HG02943 (cell line): ENCODE measurements around the gene PPP2R2C.

Experiments
- ATAC-seq: cut with Tn5 transposase; IDR thresholded peaks from one replicate; pipeline ENCODE4 v1.9.1; 2021; ENCODE audit warnings: mild to moderate bottlenecking, low read depth, moderate library complexity; ENCODE audit not compliant: unreplicated experiment

Gene PPP2R2C

DNA sequence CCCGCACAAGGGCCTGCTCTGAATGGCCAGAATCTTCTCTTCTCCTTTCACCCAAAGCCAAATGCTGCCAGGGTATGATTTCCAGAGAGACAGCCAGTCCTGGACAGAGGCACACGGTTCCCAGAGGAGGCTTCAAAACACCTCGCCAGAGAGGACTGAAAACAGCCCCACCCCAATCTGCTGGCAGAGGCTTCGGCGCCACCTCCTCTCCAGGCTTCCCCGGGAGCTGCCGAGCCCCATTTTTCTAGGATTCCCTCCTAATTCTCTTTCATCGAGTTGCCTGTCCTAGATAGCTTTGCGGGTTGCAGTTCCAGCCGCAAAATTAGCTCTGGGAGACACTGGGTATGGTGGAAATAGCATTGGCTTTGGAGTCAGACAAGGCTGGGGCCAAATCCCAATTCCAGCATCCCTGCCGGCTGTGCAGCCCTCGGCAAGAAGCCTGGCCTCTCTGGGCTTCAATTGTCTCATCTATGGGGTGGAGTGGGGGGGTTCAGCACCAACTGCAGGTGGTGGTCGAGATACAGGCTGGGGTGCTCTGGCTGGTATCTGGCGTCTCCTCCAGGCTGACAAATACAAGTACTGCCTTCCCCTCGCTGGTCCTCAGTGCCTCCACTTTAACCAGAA is 22.6 kb downstream of the PPP2R2C start:
- ATAC-seq = no peak

DNA sequence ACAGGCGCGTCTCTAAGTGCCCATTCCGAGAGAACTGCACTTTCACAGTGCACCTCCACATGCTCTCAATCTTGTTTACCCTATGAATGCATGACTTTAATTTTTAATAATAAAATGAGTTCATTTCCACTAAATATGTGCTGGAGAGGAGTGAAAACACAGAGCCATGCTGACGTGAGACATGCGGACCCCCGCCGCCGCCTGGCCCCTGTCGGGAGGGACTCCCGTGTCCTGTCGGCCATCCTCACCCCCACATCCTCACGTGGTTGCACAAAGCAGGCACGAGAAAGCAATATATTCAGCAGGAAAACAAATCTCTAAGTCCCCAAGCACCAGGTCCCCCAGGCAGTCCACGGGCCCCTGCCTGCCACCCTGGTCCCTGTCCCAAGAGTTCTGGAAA is 23.1 kb downstream of the PPP2R2C start:
- ATAC-seq = no peak

DNA sequence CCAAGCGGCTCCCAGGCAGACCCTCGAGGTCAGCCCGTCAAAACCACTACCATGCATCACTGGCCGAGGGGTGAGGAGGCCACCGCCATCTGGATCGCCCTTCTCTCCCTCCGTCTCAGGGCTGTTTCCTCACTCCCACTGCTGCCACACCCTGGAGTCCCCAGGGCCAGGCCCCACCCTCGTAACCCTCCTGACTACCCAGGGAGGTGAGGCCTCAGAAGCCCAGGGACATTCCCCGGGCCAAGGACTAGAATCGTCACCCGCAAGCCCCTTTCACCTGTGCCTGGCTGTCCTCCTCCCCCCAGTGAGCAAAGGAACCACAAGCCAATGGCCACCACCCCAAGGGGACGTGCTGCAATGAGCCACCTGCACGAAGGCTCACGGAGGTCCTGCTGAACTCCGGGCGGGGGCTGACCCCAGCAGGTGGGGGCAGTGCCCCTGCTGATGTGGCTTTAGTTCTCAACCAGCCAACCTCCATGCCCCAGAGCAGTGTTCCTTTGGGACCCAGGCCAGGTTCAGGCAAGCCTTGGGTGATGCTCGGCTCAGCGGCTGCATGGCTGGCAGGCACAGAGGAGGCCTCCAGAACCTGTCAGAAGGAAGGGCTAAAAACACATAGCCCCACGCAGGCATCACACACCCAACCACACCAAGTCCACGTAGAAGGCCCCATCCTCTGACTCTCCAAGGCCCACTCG is 23.8 kb downstream of the PPP2R2C start:
- no peak for ATAC-seq

DNA sequence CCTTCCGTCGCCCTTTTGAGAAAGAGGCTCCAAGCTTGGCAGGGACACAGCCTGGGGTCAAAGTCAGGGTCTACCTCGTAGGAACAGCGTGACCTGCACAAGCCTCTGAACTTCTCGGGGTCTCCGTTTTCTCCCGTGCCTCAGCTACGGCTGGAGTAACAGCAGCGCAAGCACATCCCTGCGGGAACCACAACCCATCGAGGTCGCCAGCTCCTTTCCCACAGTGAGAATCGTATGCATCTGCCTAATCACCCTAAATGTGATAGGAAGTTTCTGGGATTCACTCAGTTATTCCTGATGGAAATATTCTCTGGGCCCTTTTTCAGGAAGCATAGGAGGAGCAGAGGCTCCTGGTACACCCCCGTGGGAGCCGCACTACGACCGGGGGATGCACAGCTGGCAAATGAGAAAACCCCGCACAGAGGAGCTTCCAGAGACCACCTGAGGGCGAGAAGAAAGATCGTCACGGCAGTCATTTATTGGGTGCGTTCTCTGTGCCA is 24.7 kb downstream of the PPP2R2C start:
- ATAC-seq = no peak

DNA sequence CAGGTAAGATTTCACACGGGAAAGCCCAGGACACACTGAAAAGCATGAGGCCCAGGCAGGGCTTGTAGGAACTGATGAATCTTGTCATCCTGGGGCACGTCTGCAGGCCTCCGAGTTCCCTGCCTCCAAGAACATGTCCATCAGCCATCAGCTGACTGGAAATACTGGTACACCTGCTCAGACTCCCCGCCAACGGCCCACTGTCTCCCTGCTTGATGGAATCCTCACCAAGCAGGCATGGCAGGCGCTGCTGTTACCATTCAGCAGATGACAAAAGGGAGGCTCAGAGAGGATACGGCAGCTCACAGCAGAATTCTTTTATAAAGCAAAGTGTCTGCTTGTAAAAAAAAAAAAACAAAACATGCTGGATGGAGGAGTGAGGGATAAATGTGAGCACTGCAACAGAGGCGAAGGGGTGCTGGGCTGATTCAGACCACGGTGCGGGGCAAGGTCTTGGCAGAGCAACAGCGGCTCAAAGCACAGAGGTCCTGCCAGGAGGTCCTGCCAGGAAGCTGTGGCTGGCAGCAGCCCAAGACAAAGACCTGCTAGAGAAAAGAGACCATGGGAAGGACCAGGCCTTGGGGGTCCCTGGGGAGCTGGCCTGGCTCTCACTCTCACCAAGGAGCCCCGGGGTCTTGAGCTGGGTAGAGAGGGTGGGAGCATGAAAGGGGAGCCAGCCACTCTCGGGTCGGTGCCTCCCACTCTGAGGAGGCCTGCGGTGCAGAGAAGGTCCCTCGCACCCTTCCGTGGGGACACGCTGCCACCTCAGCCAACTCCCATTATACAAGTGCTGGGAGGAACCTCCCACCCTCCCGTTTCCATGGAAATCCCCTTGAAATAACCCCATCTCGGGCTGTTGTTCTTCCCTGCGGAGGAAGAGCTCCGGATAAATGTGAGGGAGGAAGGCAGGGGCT is 25.6 kb downstream of the PPP2R2C start:
- ATAC-seq = no peak

DNA sequence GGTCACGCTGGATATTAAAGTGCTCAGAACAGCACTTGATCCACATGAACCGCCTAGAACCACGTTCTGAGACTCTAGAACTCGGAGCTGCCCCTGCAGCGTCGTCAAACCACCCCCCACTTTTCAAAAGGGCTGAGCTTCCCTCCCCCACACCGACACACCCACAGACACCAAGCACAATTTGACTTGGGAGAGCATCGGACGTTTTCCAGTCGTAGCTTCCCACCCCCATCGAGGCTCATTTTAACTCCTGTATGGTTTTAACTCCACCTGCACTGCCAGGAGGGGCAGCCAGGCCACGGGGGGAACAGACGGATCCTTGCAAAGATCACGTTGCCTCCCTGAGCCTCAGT is 26.3 kb downstream of the PPP2R2C start:
- ATAC-seq = no peak

DNA sequence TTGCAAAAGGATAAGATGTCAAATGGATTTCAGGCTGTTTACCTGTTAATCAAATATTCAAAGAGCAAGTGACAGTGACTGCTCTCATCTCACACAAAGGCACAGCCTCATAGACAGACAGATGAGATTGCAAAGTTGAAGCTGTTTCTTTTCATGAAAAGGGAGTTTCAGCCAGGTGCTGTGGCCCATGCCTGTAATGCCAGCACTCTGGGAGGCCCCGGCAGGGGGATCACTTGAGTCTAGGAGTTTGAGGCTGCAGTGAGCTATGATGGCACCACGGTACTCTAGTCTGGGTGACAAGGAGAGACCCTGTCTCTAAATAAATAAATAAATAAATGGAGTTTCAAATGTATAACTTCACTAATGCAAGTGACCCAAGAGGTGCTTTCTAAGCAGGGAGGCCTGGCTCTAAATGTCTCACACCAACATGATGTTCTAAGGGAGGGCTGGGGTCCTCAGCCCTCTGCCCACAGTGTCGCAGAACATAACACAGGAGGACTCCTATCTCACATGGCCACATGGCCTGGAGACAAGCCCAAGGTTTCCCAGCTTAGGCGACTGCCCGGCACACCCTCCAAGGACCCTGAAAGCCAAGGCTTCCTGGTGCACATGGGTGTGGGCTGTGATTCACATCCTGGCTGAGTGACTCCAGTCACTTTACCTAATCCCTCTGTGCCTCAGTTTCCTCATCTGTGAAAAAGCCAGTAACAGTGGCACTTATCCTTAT is 26.8 kb downstream of the PPP2R2C start:
- ATAC-seq = no peak

DNA sequence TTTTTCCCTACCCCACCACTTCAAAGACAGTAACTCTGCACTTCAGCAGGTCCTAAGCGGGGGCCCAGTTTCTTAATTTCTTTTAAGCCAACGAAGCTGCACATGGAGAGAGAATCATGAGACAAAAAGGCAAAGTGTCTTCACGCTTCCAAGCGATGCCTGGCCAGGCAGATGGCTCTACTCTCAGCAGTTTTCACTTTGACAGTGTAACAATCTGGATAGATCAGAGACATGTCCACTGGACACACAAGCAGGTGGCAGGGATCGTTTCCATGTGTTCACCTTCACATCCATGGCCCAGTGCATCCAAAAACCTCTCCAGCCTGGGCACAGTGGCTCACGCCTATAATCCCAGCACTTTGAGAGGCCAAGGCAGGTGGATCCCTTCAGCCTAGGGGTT is 27.8 kb downstream of the PPP2R2C start:
- no peak for ATAC-seq

DNA sequence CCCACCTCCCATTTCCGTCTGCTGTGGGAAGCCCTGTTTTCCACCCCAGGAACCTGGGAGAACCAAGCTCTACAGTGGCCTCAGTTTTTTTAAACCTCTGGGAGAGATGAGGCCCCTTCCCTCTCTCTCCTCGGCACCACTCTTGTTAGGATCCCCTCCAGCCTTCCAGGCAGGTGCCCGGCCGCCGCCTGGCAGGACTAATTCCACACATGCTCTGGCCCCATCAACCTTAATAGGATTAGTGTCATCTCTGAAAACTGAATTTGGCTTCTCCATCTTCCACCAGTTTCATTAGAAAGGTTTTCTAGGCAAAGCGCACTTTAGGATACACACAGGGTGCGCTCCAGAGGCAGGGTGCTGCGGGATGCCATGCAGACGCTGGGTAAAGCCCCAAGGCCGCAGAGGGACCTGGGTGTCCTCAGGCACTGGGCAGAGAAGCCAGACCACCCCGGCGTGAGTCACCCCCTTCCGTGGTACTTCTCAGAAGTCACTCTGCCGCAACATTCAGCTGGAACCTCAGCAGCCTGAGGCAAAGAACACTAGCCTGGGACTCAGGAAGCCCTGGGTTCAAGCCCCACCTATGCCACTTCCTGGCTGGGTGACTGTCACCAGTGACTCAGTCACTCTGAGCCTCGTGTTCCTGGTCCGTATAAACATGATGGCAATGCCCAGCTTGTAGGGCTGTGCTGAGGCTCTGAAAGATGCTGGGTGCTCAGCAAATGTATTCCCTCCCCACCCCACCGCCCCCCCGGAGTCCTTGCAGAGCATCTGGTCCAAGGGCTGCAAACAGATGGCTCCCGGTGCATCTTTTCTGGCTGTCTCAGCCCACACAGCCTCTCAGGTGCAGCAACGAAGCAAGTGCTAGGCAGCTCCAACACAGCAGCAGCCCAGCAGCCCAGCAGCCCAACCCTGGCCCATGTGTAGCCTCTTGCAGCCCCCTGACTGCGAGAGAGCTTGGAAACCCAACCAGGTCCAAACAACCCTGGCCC is 29.1 kb downstream of the PPP2R2C start:
- ATAC-seq = no peak

DNA sequence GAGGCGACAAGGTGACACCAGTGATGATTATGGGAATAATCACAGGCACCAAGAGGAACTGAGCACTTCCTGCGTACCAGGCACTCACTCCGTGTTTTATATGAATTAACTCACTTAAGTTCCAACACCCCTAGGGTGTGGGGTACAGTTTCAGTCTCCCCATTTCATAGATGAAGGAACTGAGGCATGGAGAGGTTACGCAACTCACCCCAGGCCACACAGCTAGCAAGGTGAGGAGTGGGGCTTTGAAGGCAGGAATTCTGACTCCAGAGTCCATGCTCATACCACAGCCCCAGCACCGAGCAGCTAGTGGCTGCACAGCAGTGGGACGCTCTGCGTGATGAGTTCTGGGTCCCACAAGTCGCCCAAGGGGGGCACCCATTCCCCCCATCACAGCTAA is 29.9 kb downstream of the PPP2R2C start:
- ATAC-seq = no peak

DNA sequence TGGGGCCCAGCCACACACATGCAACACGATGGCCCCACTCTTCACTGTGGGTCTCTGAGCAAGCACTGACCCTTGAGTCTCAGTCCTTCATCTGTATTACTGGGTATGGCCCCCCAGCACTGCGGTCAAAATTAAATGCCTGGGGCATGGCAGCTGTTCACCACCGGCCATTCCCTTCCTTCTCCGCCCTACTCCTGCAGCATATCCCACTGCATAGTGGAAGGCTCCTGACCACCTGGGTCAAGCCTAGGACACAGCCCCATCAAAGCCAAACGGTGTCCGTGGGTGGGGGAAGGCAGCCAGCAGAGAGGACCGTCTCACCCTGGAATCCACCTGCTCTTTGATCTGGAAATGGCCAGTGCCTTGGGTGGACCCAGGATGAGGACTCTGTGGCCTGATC is 30.7 kb downstream of the PPP2R2C start:
- no peak for ATAC-seq

DNA sequence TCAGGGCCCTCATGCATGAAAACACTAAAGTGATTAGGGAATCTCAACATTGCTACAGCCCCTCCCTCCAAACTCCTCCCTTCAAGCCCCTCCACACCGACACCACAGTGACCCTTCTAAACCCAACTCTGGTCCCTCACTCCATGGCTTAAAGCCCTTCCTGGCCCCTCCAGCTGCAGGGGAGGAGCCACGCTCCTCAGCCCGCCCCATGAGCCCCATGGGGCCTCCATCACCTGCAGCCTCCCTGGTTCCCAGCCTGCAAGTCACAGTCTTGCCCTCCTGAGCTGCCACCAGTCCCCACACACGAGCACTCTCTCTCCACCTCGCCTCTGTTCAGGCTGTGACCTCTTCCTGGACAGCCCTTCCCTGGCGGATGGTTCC is 31.2 kb downstream of the PPP2R2C start:
- no peak for ATAC-seq

DNA sequence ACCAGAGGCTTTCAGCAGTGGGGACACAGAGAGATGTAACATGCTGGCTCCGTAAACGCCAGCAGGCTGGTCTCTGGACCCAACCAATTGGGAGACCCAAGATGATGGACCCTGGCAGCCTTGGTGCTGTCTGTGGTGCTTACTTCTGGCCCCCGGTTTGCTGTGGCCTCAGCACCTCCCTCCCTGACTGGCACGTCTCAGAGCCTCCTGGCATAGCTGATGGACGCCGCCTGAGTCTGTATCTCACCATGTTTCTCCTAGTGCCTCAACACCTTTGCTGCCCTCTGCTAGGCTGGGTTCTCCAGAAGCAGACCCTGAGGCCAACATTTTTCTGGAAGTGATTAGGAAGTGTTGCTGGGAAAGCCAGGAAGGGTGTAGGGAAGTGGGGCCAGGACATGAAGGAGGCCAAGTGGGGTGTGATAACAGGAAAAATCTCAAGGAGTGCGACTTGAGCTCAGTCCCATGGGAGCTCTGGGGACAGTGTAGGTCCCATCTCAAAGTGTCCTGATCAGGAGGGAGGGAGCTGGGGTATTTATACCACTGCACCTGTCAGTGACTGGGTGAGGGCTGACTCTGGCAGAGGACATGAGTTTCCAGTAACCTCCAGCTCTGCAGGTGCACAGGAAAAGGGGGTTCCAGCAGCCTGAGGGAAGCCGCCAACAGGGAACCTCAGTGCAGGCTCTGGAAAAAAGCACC is 31.8 kb downstream of the PPP2R2C start:
- ATAC-seq = no peak

DNA sequence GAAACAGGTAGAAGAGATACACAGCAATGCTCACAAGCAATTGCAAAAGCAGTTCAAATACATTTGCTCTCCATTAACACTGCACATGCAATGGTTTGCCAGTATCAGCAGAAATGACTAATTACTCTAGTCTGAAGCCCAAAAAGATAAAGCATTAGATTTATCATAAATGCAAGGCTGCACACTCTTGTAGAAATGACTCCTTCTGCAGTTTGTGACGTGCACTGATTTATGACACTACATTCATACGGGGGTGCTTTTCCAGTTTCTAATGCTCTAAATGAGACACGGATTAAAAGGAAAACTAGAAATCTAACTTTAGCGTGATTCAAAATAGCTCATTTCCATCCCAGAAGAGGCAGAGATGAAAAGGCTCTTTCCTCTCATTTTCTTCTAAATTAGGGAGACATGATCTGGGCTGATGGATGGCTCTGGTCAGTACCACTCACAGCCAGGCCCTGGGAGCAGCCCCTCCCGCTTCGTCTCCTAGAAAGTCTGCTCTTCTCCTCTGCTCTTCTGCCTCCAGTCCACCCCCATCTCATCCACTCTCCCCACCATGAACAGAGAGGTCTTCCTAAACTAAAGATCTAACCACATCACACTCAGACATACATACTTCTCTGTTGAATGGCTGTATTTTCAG is 33.2 kb downstream of the PPP2R2C start:
- no peak for ATAC-seq

DNA sequence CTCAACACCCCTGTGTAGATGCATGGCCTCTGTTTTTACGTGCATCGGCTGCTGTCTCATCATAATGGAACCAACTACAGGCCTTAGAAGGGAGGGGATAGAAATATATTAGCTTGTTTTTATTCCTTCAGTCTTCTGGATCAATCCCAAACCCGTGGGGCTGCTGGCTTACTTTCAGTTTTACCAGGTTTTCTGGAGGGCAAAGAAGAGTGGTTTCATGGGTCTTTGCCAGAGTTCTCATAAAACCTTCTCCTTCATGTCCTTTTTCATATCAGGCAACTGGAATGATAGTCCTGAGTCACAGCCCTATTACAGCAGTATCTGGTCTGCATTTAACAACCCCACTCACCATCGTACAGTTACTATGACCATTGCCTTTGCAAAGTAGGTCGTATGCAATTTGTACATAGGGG is 34.6 kb downstream of the PPP2R2C start:
- ATAC-seq = no peak

DNA sequence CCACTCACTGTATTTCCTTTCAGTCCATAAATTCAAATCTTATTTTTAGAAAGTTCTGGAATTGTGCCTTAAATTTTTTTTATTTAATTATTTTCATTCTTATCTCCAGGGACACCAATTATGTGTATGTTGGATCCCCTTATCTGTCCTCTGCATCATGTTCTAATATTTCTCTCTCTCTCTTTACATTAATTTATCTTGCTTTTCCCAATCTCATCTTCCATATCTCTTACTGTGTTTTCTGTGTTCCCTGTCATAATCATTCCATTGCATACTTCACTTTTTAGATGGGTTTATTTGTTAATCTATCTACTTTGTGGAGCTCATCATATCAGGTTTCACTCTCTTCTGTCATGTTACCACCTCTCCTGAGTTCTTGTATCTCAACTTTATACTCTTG is 37.4 kb downstream of the PPP2R2C start:
- no peak for ATAC-seq

DNA sequence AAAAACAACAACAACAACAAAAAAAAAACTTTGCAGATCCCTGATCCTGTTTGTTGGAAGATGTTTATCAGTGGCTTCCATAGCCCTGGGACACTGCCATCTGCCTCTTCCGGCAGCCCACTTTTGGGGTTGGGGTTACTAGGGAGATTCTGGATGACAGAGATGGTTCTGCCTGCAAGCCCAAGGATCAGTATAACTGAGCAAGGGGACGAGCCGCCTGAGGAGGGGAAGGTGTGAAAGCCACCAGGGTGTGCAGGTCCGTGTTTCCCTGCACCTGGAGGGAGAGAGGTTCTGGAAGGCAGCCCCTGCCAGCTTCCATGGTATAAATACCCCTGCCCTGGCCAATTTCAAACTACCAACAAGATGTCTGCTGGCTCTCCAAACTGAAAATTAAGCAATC is 41.5 kb downstream of the PPP2R2C start:
- no peak for ATAC-seq

DNA sequence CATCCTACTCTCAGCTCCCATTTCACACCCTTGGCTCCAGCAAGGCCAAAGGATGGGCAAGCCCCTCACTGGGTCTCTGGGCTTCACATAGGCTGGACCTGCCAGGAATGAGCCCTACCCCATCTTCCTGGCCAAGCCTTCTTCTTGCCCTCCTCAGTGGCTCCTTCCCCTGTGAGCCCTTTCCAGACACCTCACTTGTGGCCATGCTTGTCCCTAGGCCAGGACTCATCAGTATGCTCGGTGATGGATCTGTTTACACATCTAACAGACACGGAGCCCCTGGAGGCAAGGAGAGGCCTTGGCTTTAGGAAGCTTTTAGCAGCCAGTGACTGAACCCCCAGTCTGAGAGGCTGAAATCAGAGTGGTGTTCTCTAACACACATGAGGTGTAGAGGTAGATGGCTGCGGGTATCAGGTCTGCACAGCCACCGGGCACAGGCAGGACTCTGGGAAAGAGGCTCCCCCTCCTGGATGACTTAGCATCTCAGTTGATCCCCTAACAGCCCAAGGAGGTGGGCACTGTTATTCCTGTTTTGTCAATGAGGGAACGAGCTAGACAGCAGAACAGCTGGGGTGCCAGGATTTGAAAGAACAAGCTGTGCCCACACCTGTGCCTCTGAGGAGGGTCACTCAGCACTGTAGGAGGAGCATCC is 44.8 kb downstream of the PPP2R2C start:
- ATAC-seq = no peak
